Measurements from ENCODE around the gene OR2K2.
"Not testable (repeated sequence)": the region's sequence is repeated elsewhere in the genome, so short reads cannot be mapped to it uniquely, and the experiment has no call there.

OR2K2 gene, protein sequence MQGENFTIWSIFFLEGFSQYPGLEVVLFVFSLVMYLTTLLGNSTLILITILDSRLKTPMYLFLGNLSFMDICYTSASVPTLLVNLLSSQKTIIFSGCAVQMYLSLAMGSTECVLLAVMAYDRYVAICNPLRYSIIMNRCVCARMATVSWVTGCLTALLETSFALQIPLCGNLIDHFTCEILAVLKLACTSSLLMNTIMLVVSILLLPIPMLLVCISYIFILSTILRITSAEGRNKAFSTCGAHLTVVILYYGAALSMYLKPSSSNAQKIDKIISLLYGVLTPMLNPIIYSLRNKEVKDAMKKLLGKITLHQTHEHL

DNA sequence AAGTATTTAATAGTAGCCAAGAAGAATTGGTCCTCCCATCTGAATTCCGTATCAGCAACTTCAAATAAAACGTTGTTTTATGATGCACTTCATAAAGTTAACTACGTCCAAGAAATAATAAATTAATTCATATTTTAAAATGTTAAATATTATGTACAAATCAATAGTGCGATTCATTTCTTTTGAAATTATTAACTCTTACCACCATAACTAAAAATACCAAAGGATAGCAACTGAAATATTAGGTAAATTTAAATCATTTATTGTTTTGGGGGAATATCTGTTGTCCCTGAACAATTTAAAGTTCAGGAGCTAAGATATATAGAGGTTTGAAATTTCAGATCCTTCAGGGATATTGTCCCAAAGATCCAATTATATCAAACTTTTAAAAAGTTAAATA lies at the start of gene OR2K2:
OR2K2 (minus strand) TSS at position 101 of the 400 bp plus-strand sequence. CDS start 1,791 bp downstream, outside the sequence.
- DNase-seq, result no peak

DNA sequence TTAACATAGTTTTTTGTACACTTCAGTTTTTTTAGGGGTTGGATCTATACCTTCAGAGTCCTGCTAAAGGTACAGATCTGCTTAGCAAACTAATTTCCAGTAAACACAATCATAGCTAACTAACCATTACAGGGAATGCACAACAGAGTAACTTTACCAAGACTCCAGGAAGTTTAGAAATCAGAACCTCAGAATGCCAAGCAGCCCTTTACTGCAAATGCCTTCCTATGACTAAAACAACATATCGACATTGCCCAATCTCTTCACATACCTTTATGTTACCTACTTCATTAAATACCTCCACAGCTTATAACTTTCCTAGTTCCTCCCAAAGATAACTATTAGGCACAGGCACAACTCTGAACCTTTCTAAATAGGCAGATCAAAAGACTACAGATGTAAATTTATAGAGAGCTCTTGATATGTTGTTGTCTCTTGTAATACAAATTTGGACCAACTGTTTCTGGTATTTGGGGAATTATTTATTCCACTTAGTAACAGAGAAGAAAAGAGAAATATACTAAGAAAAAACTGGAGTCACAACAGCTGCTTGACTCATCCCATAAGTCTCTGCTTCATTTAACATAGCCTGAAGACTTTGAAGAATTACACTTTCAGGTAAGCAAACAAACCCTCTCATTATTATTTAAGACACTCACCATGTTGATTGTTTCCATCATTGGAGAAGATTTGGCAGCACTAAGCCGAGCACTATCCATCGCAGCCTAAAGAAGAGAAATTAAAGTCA lies 46.0 kb upstream of the OR2K2 start:
- DNase-seq, result no peak

DNA sequence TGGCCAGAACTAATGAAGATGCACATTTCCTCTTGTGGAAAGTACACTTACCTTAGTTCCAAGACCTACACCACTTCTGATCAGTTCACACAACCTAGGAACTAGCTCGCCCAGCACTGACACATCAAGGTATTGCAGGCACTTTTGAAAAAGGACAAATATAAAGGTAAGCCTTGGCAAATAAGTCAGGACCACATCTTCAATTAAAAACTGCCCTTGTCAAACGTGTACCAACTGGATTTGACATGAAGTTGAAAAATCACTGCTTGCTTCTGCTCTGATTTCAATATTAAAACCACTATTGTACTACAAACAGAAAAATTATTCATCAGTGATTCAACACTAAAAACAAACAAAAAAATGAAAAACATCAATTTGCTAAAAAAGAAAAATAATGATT lies 45.0 kb upstream of the OR2K2 start:
- DNase-seq, result no peak

DNA sequence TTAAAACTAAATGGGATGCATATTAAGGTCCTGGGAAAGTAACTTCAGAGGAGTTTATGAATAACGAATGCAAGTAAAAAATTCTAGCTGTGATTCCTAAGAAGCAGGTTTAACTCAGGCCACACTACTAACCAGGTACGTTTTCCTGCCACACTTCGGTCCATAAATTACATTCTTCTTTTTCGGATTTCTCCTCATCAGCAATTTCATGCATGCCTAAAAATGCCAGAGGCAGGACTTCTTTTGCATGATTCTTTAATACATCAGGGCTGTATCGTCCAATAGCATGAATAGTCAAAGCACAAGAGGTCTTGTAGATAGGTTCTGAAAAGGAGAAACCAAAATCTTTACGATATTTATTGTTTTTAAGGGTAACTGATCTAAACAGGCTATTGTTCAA lies 42.3 kb upstream of the OR2K2 start:
- DNase-seq, result no peak

DNA sequence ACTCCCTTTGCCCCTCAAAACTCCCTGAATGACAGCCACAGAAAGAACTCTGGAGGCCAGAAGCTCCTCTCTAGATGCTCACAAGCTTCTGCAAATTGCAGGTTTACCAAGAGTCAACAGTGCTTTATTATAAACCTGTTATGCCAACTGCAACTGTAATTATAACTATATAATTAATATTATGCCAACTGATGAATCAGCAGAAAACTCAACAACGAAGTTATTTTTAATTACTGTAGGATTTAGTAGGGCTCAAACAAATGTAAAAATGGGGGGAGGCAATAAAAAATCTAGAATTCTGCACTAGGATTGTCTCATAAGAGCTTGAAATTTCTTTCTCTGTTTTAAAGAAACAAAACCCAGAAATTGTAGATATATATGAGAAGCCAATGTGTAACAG lies 37.0 kb upstream of the OR2K2 start:
- DNase-seq, result no peak

DNA sequence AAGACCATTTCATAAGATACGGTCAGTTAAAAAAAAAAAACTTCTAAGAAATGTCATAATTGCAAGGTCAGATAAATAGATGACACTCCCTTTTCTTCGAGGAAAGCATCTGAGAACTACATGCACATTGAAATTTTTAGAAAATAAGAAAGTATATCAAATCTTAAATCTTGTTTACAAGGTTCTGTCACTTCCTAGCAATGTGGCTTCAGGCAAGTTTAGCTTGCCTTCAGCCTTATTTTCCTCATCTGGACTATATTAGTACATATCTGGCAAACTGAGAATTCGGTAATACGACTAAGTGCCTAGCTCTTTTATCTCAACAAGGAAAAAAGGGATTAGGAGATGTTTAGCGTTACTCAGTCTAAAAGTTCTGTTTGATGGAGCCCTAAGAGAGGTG lies 32.5 kb upstream of the OR2K2 start:
- DNase-seq, result no peak

DNA sequence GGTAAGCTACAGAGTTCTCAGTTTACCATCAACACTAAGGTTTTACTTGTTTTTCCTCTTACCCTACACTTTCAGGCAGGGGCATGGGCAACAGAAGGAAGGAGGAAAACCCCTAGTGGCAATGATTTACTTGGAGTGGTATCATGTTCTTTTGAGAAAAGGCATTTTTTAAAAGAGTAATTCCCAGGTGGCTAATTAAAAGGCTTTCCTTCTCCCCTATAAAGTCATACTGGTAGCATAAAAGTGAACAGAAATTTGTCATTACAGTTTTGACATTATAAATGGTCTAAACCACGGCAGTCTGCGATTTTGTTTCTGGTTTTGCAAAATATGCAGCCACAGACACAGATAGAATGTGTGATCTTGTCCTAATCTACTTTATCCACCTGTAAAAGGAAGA lies 30.9 kb upstream of the OR2K2 start:
- DNase-seq, result no peak

DNA sequence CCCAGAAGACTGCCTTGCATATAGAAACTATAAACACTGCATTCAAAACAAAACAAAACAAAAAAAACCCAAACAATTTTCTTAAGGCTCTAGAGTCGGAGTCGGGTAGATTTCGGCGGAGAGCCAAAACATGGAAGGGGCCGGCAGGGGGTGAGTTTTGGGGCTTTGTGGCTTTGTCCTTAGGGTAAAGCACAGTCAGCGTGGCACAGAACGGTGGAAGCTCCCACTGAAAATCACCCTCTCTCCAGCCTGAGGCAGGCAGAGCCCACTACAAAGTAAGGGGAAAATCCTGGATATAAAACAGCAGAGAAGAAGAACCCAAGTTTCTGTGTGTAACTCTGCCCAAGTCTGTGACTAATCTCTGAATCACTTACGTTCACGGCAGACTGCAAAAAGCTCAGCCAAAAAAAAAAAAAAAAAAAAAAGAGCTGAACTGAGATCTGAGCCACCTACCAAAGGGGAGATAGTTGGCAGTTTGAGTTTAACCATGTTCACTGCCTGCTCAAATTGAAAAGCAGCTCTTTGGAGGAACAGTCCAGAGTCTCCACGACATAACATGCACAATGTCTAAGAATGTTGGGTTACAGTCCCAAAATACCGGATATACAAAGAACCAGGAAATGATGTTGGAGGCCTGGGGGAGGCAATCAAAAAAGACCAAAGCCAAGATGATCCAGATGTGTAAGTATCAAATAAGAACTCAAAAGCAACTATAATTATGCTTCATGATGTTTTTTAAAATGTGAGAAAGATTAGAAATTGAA lies 26.6 kb upstream of the OR2K2 start:
- DNase-seq, result peak; percentile 11 to 61 (median 26)

DNA sequence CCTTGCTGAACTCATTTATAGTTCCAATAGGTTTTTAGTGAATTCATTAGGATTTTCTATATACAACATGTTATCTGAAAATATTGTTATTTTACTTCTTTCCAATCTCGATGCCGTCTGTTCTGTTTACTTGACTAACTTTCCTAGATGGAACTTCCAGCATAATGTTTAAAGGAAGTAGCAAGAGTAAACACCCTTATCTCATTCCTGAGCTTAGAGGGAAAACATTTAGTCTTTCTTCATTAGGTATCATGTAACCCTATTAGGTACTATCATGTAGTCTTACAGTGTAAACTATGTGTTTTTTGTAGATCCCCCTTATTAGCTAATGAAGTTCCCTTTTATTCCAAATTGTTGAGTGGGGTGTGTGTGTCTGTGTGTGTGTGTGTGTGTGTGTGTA lies 22.5 kb upstream of the OR2K2 start:
- DNase-seq, result no peak

DNA sequence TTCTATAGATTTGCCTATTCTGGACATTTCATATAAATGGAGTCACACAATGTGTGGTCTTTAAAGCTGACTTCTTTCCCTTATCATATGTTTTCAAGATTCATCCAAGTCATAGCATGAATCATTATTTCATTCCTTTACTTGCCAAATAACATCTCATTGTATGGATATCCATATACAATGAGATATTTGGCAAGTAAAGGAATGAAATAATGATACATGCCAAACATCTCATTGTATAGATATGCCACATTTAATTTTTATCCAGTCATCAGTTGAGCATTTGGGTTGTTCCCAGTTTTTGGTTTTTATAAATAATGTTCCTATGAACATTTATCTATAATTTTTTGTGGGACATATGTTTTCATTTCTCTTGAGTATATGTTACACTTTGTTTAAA lies 20.5 kb upstream of the OR2K2 start:
- DNase-seq, result no peak

DNA sequence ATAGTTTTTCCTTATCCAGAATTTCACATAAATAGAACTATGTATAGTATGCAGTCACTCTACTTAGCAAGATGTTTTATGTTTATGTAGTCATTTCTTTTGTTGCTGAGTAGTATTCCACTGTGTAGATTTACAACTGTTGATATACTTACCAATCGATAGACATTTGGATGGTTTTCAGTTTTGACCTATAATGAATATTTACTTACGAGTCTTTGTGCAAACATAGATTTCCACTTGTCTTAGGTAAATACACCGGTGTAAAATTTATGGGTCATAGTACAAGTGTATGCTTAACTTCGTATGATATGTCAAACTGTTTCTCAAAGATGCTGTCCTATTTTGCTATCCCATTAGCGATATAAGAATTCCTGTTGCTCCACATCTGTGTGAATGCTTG lies 19.7 kb upstream of the OR2K2 start:
- no peak for DNase-seq

DNA sequence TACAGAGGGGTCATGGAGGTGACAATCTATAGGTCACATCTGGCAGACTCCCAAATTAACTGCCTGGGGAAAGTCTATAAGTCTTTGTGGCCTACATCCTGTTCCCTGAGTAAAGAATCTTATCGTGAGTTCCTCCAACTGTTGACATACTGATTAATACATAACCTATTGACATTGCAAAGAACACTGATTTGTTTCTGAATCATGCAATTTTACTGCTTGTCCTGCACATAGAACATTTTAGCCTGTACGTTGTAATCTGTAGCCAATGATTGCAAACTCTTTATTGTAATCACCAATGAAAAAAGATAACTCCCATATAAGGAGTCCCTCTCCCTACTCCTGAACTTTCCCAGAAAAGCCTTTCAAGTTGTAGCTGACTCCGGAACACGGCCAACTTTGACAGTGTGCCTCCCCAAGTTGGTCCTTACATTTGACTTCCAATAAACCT lies 18.8 kb upstream of the OR2K2 start:
- no peak for DNase-seq

DNA sequence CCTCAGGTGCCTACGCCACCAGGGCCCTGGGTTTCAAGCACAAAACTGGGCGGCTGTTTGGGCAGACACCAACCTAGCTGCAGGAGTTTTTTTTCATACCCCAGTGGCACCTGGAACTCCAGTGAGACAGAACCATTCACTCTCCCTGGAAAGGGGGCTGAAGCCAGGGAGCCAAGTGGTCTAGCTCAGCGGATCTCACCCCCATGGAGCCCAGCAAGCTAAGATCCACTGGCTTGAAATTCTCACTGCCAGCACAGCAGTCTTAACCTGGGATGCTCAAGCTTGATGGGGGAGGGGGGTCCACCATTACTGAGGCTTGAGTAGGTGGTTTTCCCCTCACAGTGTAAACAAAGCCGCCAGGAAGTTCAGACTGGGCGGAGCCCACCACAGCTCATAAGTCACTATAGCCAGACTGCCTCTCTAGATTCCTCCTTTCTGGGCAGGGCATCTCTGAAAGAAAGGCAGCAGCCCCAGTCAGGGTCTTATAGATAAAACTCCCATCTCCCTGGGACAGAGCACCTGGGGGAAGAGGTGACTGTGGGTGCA lies 4.4 kb upstream of the OR2K2 start:
- not testable (repeated sequence) for DNase-seq

DNA sequence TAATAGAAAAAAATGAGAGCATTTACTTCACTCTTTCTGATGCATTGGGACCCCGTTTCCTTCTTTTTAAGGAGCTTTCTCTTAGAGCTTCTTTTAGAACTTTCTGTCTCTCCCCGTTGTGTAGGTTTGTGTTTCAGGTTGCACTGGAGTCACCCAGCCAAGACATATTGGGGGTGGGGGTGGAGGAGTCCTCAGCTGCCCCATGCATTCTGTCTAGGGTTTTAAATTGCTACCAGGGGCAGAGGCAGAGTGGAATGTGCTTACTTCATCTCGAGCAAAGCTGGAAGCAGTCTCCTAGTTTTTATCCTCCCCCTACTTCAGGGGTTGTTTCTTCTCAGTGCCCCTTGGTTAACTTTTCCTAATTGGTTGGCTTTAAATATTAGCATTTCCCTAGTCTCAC lies 9.4 kb downstream of the OR2K2 start:
- DNase-seq, result no peak

DNA sequence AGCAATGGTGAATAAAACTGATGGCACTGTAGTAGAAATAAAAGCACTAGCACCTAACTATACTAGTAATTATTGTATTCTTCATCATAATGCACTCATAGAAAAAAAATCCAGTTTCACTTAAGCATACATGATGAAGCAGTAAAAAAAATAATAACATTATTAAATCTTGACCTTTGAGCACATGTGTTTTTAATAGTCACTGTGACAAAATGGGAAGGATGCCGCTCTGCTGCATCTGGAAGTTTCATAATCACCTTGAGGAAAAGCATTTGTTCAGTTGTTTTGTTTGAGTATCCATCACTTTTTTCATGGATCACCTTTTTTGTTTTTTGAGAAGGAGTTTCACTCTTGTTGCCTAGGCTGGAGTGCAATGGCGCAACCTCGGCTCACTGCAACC lies 13.2 kb downstream of the OR2K2 start:
- no peak for DNase-seq

DNA sequence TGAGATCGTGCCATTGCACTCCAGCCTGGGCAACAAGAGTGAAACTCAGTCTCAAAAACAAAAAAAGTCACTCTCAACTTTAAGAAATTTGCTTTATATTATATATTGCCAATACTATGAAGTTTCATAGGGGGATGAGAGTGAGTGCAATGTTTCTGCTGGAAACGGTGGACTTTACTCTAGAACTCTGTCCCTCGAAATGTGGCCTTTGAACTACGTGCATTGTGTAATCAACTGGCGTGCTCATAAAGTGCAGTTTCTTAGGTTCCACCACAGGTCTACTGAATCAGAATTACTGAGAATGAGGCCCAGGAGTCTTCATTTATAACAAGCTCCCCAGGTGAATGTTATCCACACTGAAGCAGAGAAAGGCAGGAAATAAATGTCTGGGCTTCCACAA lies 24.1 kb downstream of the OR2K2 start:
- no peak for DNase-seq

DNA sequence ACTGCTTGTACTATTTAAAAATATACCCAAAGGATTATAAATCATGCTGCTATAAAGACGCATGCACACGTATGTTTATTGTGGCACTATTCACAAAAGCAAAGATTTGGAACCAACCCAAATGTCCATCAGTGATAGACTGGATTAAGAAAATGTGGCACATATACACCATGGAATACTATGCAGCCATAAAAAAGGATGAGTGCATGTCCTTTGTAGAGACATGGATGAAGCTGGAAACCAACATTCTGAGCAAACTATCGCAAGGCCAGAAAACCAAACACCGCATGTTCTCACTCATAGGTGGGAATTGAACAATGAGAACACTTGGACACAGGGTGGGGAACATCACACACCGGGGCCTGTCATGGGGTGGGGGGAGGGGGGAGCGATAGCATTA lies 26.0 kb downstream of the OR2K2 start:
- not testable (repeated sequence) for DNase-seq

DNA sequence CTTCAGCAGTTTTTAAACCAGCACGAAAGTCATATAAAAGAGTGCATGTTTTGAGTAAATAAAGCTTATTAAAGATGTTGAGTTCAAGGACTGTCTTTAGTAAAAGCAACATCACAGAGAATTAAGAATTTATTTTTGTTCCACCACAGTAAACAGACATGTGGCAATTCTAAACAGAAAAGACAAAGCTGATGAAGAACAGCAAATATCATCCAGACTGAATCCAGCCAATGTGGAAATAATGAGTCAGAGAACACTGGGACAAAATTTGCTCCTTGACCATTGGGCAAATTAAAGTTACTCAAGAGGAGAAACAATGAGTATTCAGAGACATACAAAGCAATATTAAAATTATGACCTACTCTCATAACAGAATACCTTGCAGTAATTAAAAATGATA lies 28.8 kb downstream of the OR2K2 start:
- peak in 2 of 3 donors; percentile 38 to 44 for DNase-seq

DNA sequence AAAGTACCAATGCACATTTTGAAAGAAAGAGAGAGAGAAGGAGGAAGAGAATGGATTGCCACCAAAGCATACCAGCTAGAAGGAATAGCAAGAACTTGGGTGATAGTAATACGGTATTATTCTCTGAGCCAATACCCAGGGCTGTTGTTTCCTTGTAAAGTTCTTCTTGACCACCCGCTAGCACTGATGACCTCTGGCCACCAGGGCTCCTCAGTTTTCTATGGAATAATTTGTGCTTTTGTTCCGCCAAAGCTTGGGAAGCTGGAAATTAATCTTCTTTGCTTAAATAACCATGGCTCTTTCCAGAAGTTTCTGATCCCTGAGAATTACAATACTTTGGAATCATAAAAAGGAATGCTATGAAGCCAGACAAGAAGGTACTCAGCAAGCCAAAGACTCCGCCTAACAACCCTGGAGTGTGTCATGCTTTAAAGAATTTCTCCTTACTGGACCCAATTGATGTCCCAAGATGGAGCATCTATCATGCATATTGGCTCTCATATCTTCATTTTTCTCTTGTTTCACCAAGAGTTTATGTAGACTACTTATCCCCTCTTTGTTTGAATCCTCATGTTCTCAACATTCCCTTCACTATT lies 29.8 kb downstream of the OR2K2 start:
- DNase-seq, result no peak

DNA sequence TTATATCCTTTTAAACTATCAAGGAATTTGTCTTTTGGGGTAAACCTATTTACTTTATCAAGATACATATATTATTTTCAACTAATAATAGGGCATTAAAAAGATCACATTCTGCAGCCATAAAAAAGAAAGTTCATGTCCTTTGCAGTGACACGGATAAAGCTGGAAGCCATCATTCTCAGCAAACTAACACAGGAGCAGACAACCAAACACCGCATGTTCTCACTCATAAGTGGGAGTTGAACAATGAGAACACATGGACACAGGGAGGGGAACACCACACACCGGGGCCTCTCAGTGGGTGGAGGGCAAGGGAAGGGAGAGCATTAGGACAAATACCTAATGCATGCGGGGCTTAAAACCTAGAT lies 30.4 kb downstream of the OR2K2 start:
- not testable (repeated sequence) for DNase-seq

DNA sequence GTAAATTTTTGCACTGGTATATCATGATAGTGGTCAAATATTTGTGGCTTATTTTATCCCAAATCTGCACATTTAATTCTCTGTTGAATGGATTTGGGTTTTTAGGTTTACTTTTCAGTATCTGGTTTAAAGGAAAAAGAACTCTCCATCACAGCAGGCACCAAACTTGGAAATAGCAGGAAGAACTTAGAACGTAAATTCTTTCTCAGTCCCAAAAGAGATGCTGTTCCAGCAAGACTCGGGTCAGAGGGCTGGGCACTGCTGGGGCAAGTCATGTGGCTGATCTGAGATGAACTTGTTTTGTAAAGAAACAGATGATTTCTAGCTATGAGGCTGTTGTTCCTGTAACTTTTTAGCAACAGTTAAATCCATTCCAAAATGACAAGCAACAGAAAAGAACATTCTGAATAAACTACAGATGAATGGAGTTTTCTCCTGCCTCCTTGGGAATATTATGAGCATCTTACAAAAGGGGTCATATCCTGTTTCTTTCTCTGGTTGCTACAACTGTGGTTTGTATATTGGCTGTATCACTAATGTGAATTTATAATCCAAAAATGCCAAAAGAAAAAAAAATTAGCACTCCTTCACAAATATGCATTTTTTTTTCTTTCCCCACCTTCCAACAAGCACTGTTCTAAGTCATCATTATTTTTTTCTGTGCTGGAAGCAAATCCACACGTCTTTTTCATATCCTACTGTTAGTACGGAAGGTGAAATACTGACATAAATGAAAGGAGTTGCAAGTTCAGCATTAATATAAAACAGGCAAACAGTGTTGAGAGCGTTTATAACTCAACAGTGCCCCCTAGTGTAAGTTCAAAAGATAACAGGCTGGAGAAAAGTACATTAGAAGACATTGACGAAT lies 31.1 kb downstream of the OR2K2 start:
- peak; percentile 56 to 82 (median 70) for DNase-seq

DNA sequence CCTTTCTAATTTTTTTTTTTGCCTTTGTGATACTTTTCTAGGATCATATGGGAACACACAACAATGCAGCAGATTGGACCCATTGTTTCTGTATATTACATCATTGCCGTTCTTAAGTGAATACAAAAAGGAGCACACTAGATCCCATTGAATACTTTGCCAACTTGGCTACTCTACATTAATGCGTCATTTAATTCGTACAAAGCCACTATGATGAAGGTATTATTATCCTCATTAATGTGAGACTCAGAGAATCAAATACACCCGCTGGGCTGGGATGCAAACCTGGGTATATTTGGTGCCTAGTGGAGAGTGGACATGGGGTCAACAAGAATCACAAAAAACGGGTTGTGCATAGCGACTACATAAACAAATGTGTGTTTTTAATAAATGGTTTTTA lies 31.9 kb downstream of the OR2K2 start:
- DNase-seq, result no peak

Data from suppressor macrophage treated with lipopolysaccharide for 1 hour (primary cell).